ENCODE measurements around the gene SGPP1. TPM values are rescaled to one million over a fixed set of nuclear protein-coding genes. Genes with fewer than 3 reads are reported as not detected.

SGPP1 gene
- 10 to 100 TPM; 16.7 to 35.2 (median 21.2) TPM for polyA plus RNA-seq

GRCh38 chr14:63727736-63728728 is at the start of gene SGPP1:
Gene SGPP1 (minus strand): TSS chr14:63728065. CDS start chr14:63727944, 121 bp downstream.
- peaks cover 42% of the 10 kb centered on the region in 2 donors for H3K4me1 Mint-ChIP-seq
- H3K27me3 Mint-ChIP-seq (ENCODE audit: low read depth in 3 of 3): peaks cover 6 to 7% (median 6%) of the 10 kb centered on the region in 3 donors
- peak within 1 kb of the TSS; percentile 93 to 98 (median 96) for H3K27ac Mint-ChIP-seq
- H3K9me3 Mint-ChIP-seq: no peaks in the 10 kb centered on the region
- H3K4me3 Mint-ChIP-seq: peak within 1 kb of the TSS; percentile 99 to 100 (median 99)
- H3K36me3 Mint-ChIP-seq: peaks cover 0 to 3% (median 0%) of the 10 kb centered on the region in 3 donors
- DNase-seq: peak; percentile 85 to 89 (median 88)

- Mint-ChIP-seq H3K4me1 (no peaks in the 10 kb centered on the region), H3K36me3 (no peaks in the 10 kb centered on the region), H3K27me3 (ENCODE audit: low read depth in 3 of 3) (peaks cover 0 to 2% (median 0%) of the 10 kb centered on the region in 3 donors), H3K4me3 (no peak overlapping the region), H3K27ac (no peak overlapping the region), H3K9me3 (no peaks in the 10 kb centered on the region)
- no peak for DNase-seq
These were observed 49.2 kb upstream of the SGPP1 start for GRCh38 chr14:63777024-63777423.

GRCh38 chr14:63773504-63773903 is 45.6 kb upstream of the SGPP1 start:
- peaks cover 2 to 6% of the 10 kb centered on the region in 2 donors for H3K4me1 Mint-ChIP-seq
- H3K4me3 Mint-ChIP-seq: no peak overlapping the region
- H3K9me3 Mint-ChIP-seq: peaks cover 0 to 3% (median 0%) of the 10 kb centered on the region in 6 donors
- H3K27ac Mint-ChIP-seq: no peak overlapping the region
- peaks cover 0 to 2% (median 0%) of the 10 kb centered on the region in 3 donors for H3K27me3 Mint-ChIP-seq (ENCODE audit: low read depth in 3 of 3)
- DNase-seq: no peak
- H3K36me3 Mint-ChIP-seq: no peaks in the 10 kb centered on the region

- no peak overlapping the region for H3K4me3 Mint-ChIP-seq
- H3K27ac Mint-ChIP-seq: no peak overlapping the region
- H3K36me3 Mint-ChIP-seq: no peaks in the 10 kb centered on the region
- peaks cover 0 to 3% (median 0%) of the 10 kb centered on the region in 6 donors for H3K9me3 Mint-ChIP-seq
- DNase-seq: peak; percentile 35 to 60 (median 57)
- no peaks in the 10 kb centered on the region for H3K27me3 Mint-ChIP-seq (ENCODE audit: low read depth in 3 of 3)
- peaks cover 2 to 6% of the 10 kb centered on the region in 2 donors for H3K4me1 Mint-ChIP-seq
These were observed 42.4 kb upstream of the SGPP1 start for GRCh38 chr14:63770187-63770807.

- Mint-ChIP-seq H3K27me3 (ENCODE audit: low read depth in 3 of 3) (peaks cover 0 to 1% (median 0%) of the 10 kb centered on the region in 3 donors), H3K27ac (no peak overlapping the region), H3K4me1 (peaks cover 2 to 6% of the 10 kb centered on the region in 2 donors), H3K36me3 (no peaks in the 10 kb centered on the region), H3K9me3 (peaks cover 0 to 3% (median 0%) of the 10 kb centered on the region in 6 donors), H3K4me3 (no peak overlapping the region)
- no peak for DNase-seq
These were observed 38.7 kb upstream of the SGPP1 start for GRCh38 chr14:63766611-63767010.

GRCh38 chr14:63764620-63765139 is 36.8 kb upstream of the SGPP1 start:
- no peak for DNase-seq
- peaks cover 0 to 1% (median 0%) of the 10 kb centered on the region in 3 donors for H3K27me3 Mint-ChIP-seq (ENCODE audit: low read depth in 3 of 3)
- H3K27ac Mint-ChIP-seq: peak overlapping the region in 1 of 6 donors; percentile 34
- no peaks in the 10 kb centered on the region for H3K36me3 Mint-ChIP-seq
- H3K4me3 Mint-ChIP-seq: no peak overlapping the region
- peaks cover 4 to 9% of the 10 kb centered on the region in 2 donors for H3K4me1 Mint-ChIP-seq
- peaks cover 0 to 3% (median 0%) of the 10 kb centered on the region in 6 donors for H3K9me3 Mint-ChIP-seq

- DNase-seq: no peak
- Mint-ChIP-seq H3K27me3 (ENCODE audit: low read depth in 3 of 3) (peaks cover 0 to 3% (median 0%) of the 10 kb centered on the region in 3 donors), H3K4me3 (no peak overlapping the region), H3K4me1 (peaks cover 10 to 14% of the 10 kb centered on the region in 2 donors), H3K27ac (no peak overlapping the region), H3K36me3 (no peaks in the 10 kb centered on the region), H3K9me3 (peaks cover 0 to 3% (median 0%) of the 10 kb centered on the region in 6 donors)
These were observed 36.2 kb upstream of the SGPP1 start for GRCh38 chr14:63764103-63764502.

- H3K27me3 Mint-ChIP-seq (ENCODE audit: low read depth in 3 of 3): peaks cover 0 to 3% (median 0%) of the 10 kb centered on the region in 3 donors
These were observed 33.7 kb upstream of the SGPP1 start for GRCh38 chr14:63761351-63762117.

GRCh38 chr14:63760014-63760413 is 32.1 kb upstream of the SGPP1 start:
- H3K4me3 Mint-ChIP-seq: peak overlapping the region in 4 of 5 donors; percentile 77 to 90 (median 86)
- H3K36me3 Mint-ChIP-seq: no peaks in the 10 kb centered on the region
- peaks cover 11 to 16% of the 10 kb centered on the region in 2 donors for H3K4me1 Mint-ChIP-seq
- H3K27ac Mint-ChIP-seq: peak overlapping the region; percentile 42 to 96 (median 90)
- DNase-seq: no peak
- H3K27me3 Mint-ChIP-seq (ENCODE audit: low read depth in 3 of 3): peaks cover 0 to 2% (median 0%) of the 10 kb centered on the region in 3 donors
- H3K9me3 Mint-ChIP-seq: no peaks in the 10 kb centered on the region

More at GRCh38 chr14:63761351-63762117, 33.7 kb upstream of the SGPP1 start:
- Mint-ChIP-seq H3K9me3 (no peaks in the 10 kb centered on the region), H3K27ac (peak overlapping the region in 4 of 6 donors; percentile 19 to 66 (median 43)), H3K4me3 (peak overlapping the region in 2 of 5 donors; percentile 13 to 51), H3K36me3 (no peaks in the 10 kb centered on the region), H3K4me1 (peaks cover 11 to 16% of the 10 kb centered on the region in 2 donors)
- DNase-seq: peak in 1 of 3 donors; percentile 22

GRCh38 chr14:63759456-63759855 is 31.6 kb upstream of the SGPP1 start:
- H3K27ac Mint-ChIP-seq: peak overlapping the region; percentile 85 to 96 (median 92)
- H3K27me3 Mint-ChIP-seq (ENCODE audit: low read depth in 3 of 3): peaks cover 0 to 1% (median 0%) of the 10 kb centered on the region in 3 donors
- peaks cover 11 to 16% of the 10 kb centered on the region in 2 donors for H3K4me1 Mint-ChIP-seq
- H3K4me3 Mint-ChIP-seq: peak overlapping the region; percentile 77 to 90 (median 89)
- DNase-seq: peak; percentile 43 to 52 (median 45)
- H3K36me3 Mint-ChIP-seq: no peaks in the 10 kb centered on the region
- no peaks in the 10 kb centered on the region for H3K9me3 Mint-ChIP-seq

- H3K27ac Mint-ChIP-seq: peak overlapping the region in 1 of 6 donors; percentile 74
These were observed 29.3 kb upstream of the SGPP1 start for GRCh38 chr14:63757211-63757610.

GRCh38 chr14:63752449-63753169 is 24.7 kb upstream of the SGPP1 start:
- H3K27ac Mint-ChIP-seq: no peak overlapping the region
- no peak overlapping the region for H3K4me3 Mint-ChIP-seq
- DNase-seq: no peak
- no peaks in the 10 kb centered on the region for H3K4me1 Mint-ChIP-seq
- H3K36me3 Mint-ChIP-seq: no peaks in the 10 kb centered on the region
- H3K9me3 Mint-ChIP-seq: no peaks in the 10 kb centered on the region
- peaks cover 0 to 2% (median 2%) of the 10 kb centered on the region in 3 donors for H3K27me3 Mint-ChIP-seq (ENCODE audit: low read depth in 3 of 3)

More at GRCh38 chr14:63757211-63757610, 29.3 kb upstream of the SGPP1 start:
- peaks cover 0 to 3% (median 2%) of the 10 kb centered on the region in 3 donors for H3K27me3 Mint-ChIP-seq (ENCODE audit: low read depth in 3 of 3)
- H3K36me3 Mint-ChIP-seq: no peaks in the 10 kb centered on the region
- peaks cover 11 to 16% of the 10 kb centered on the region in 2 donors for H3K4me1 Mint-ChIP-seq
- no peak overlapping the region for H3K4me3 Mint-ChIP-seq
- H3K9me3 Mint-ChIP-seq: no peaks in the 10 kb centered on the region
- no peak for DNase-seq
